ENCODE measurements around the gene C9orf78.

- TF ChIP-seq EZH2 (IDR thresholded peaks at IDR 0.05; ENCODE audit: low read length): no peak
- TF ChIP-seq CTCF (optimal IDR thresholded peaks at IDR 0.05 in 1 of 3, IDR thresholded peaks at IDR 0.05 in 1 of 3, conservative IDR thresholded peaks at IDR 0.05 in 1 of 3; ENCODE audit: extremely low read depth in 1 of 3, insufficient read depth in 2 of 3, low read length in 3 of 3): no peak
Measured at GRCh38 chr9:129852579-129852978, 17.5 kb upstream of the C9orf78 start.
